ENCODE data around the gene CHMP5.

Gene CHMP5

GRCh38 chr9:33277484-33277883 is 12.6 kb downstream of the CHMP5 start:
- TF ChIP-seq, protein P1, sequence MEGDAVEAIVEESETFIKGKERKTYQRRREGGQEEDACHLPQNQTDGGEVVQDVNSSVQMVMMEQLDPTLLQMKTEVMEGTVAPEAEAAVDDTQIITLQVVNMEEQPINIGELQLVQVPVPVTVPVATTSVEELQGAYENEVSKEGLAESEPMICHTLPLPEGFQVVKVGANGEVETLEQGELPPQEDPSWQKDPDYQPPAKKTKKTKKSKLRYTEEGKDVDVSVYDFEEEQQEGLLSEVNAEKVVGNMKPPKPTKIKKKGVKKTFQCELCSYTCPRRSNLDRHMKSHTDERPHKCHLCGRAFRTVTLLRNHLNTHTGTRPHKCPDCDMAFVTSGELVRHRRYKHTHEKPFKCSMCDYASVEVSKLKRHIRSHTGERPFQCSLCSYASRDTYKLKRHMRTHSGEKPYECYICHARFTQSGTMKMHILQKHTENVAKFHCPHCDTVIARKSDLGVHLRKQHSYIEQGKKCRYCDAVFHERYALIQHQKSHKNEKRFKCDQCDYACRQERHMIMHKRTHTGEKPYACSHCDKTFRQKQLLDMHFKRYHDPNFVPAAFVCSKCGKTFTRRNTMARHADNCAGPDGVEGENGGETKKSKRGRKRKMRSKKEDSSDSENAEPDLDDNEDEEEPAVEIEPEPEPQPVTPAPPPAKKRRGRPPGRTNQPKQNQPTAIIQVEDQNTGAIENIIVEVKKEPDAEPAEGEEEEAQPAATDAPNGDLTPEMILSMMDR (conservative IDR thresholded peaks at IDR 0.05; ENCODE audit: low read depth, low read length) = no peak
- Histone ChIP-seq H3K36me3 (ENCODE audit: insufficient read depth) (0 out of 2 replicates have a peak, but pooled peaks cover 5% of the 10 kb centered on the region), H3K9ac (no peak overlapping the region)

GRCh38 chr9:33285502-33285901 is 20.7 kb downstream of the CHMP5 start:
- 0 out of 2 replicates have a peak, but pooled peaks cover 5% of the 10 kb centered on the region for H3K36me3 ChIP-seq (ENCODE audit: insufficient read depth)
- no peaks in the 10 kb centered on the region for H4K20me1 ChIP-seq (ENCODE audit: insufficient read depth)
- TF ChIP-seq, protein P1 (conservative IDR thresholded peaks at IDR 0.05; ENCODE audit: low read depth, low read length) = no peak
- no peak overlapping the region for H3K27ac ChIP-seq
- H3K4me3 ChIP-seq (IDR thresholded peaks at IDR 0.05; ENCODE audit: insufficient read depth, low read depth, low read length) = no peak overlapping the region
- peaks cover 14% of the 10 kb centered on the region for H3K4me1 ChIP-seq (ENCODE audit: low read depth, poor library complexity, severe bottlenecking)
- H3K27me3 ChIP-seq (ENCODE audit: insufficient read depth, low read depth) = no peaks in the 10 kb centered on the region
- H3K79me2 ChIP-seq (ENCODE audit: insufficient read depth, low read depth) = no peaks in the 10 kb centered on the region; the same call in 1 of the 2 replicates
- no peak overlapping the region for H2AFZ ChIP-seq (ENCODE audit: low read depth)
- H3K9ac ChIP-seq = no peak overlapping the region
- H3K4me2 ChIP-seq = no peak overlapping the region

More at GRCh38 chr9:33277484-33277883, 12.6 kb downstream of the CHMP5 start:
- Histone ChIP-seq H3K4me1 (ENCODE audit: low read depth, poor library complexity, severe bottlenecking) (no peaks in the 10 kb centered on the region), H3K4me2 (no peak overlapping the region), H3K4me3 (IDR thresholded peaks at IDR 0.05; ENCODE audit: insufficient read depth, low read depth, low read length) (no peak overlapping the region), H3K27ac (no peak overlapping the region), H3K27me3 (ENCODE audit: insufficient read depth, low read depth) (no peaks in the 10 kb centered on the region), H3K79me2 (ENCODE audit: insufficient read depth, low read depth) (no peaks in the 10 kb centered on the region), H4K20me1 (ENCODE audit: insufficient read depth) (no peaks in the 10 kb centered on the region), H2AFZ (ENCODE audit: low read depth) (no peak overlapping the region)

DNA sequence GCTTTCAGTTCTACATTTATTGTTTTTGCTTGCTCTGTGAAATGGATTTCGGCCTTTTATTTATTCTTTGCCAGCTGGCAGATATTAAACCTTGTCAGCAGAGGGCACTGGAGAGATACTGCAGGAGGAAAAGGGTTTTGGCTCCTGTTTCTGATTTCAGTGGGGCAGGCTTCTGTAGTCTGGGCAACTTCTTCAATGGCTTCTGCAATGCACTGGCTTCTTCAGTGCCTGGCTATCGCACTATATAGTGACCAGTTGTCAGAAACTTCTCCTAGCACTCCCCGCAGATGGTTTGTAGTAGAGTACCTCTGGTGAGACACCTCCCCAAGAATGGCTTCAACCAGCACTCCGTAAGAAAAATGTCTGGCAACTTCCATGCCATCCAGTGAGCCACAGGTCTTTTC is 22.2 kb downstream of the CHMP5 start:
- H3K27ac ChIP-seq = no peak overlapping the region
- TF ChIP-seq, protein P1 (conservative IDR thresholded peaks at IDR 0.05; ENCODE audit: low read depth, low read length) = peak; percentile 83
- no peaks in the 10 kb centered on the region for H4K20me1 ChIP-seq (ENCODE audit: insufficient read depth)
- no peak overlapping the region for H2AFZ ChIP-seq (ENCODE audit: low read depth)
- no peaks in the 10 kb centered on the region for H3K36me3 ChIP-seq (ENCODE audit: insufficient read depth)
- no peaks in the 10 kb centered on the region for H3K27me3 ChIP-seq (ENCODE audit: insufficient read depth, low read depth)
- H3K9ac ChIP-seq = no peak overlapping the region
- H3K4me1 ChIP-seq (ENCODE audit: low read depth, poor library complexity, severe bottlenecking) = peaks cover 24% of the 10 kb centered on the region
- H3K4me3 ChIP-seq (IDR thresholded peaks at IDR 0.05; ENCODE audit: insufficient read depth, low read depth, low read length) = no peak overlapping the region
- H3K79me2 ChIP-seq (ENCODE audit: insufficient read depth, low read depth) = peaks cover 16% of the 10 kb centered on the region
- H3K4me2 ChIP-seq = peak overlapping the region; percentile 8; the same call in 1 of the 2 replicates

GRCh38 chr9:33288235-33288634 is 23.4 kb downstream of the CHMP5 start:
- no peaks in the 10 kb centered on the region for H3K27me3 ChIP-seq (ENCODE audit: insufficient read depth, low read depth)
- TF ChIP-seq, protein P1 (conservative IDR thresholded peaks at IDR 0.05; ENCODE audit: low read depth, low read length) = no peak
- no peaks in the 10 kb centered on the region for H4K20me1 ChIP-seq (ENCODE audit: insufficient read depth)
- H3K4me2 ChIP-seq = no peak overlapping the region
- H3K4me1 ChIP-seq (ENCODE audit: low read depth, poor library complexity, severe bottlenecking) = peaks cover 35% of the 10 kb centered on the region
- no peak overlapping the region for H2AFZ ChIP-seq (ENCODE audit: low read depth)
- peaks cover 27% of the 10 kb centered on the region for H3K79me2 ChIP-seq (ENCODE audit: insufficient read depth, low read depth)
- no peak overlapping the region for H3K4me3 ChIP-seq (IDR thresholded peaks at IDR 0.05; ENCODE audit: insufficient read depth, low read depth, low read length)
- H3K27ac ChIP-seq = no peak overlapping the region
- H3K9ac ChIP-seq = no peak overlapping the region
- no peaks in the 10 kb centered on the region for H3K36me3 ChIP-seq (ENCODE audit: insufficient read depth)

All from KMS-11 (cell line).